Stimulated activated CD4-positive, alpha-beta T cell treated with anti-CD3 and anti-CD28 coated beads, Interleukin-2, amount 100 ng/mL, for 48 hours (primary cell): Measurements from ENCODE around the gene KIAA1755.
"Not testable (repeated sequence)": the region's sequence is repeated elsewhere in the genome, so short reads cannot be mapped to it uniquely, and the experiment has no call there.

Experiments
- DNase-seq, 2 donors: peaks; one replicate each; pipeline ENCODE4 v3.0.0-alpha.2; 2020

KIAA1755 gene

GRCh38 chr20:38258545-38259215 lies 1.9 kb downstream of the KIAA1755 start:
- DNase-seq: no peak

- no peak for DNase-seq
Observed at GRCh38 chr20:38256966-38257365, 3.6 kb downstream of the KIAA1755 start.

GRCh38 chr20:38256021-38256420 lies 4.5 kb downstream of the KIAA1755 start:
- DNase-seq: no peak

GRCh38 chr20:38255393-38255792 lies 5.1 kb downstream of the KIAA1755 start:
- no peak for DNase-seq

GRCh38 chr20:38254621-38255020 lies 5.9 kb downstream of the KIAA1755 start:
- DNase-seq: not testable (repeated sequence)

- no peak for DNase-seq
Observed at GRCh38 chr20:38253571-38253970, 7.0 kb downstream of the KIAA1755 start.

GRCh38 chr20:38252292-38253288 lies 7.9 kb downstream of the KIAA1755 start:
- no peak for DNase-seq

- not testable (repeated sequence) for DNase-seq
Observed at GRCh38 chr20:38251441-38251840, 9.1 kb downstream of the KIAA1755 start.

GRCh38 chr20:38250609-38251008 lies 9.9 kb downstream of the KIAA1755 start:
- no peak for DNase-seq

GRCh38 chr20:38249536-38250310 lies 10.8 kb downstream of the KIAA1755 start:
- DNase-seq: no peak

- DNase-seq: no peak
Observed at GRCh38 chr20:38248133-38248532, 12.4 kb downstream of the KIAA1755 start.

GRCh38 chr20:38247725-38248124 lies 12.8 kb downstream of the KIAA1755 start:
- not testable (repeated sequence) for DNase-seq

- DNase-seq: no peak
Observed at GRCh38 chr20:38247166-38247509, 13.4 kb downstream of the KIAA1755 start.

- DNase-seq: no peak
Observed at GRCh38 chr20:38246357-38247165, 14.0 kb downstream of the KIAA1755 start.

GRCh38 chr20:38245753-38246152 lies 14.8 kb downstream of the KIAA1755 start:
- DNase-seq: no peak

- DNase-seq: no peak
Observed at GRCh38 chr20:38243709-38244020, 16.9 kb downstream of the KIAA1755 start.

GRCh38 chr20:38242848-38243708 lies 17.5 kb downstream of the KIAA1755 start:
- peak; percentile 35 to 37 for DNase-seq

GRCh38 chr20:38241201-38241600 lies 19.3 kb downstream of the KIAA1755 start:
- DNase-seq: no peak

GRCh38 chr20:38239441-38239840 lies 21.1 kb downstream of the KIAA1755 start:
- DNase-seq: no peak

GRCh38 chr20:38238829-38239228 lies 21.7 kb downstream of the KIAA1755 start:
- DNase-seq: no peak

- no peak for DNase-seq
Observed at GRCh38 chr20:38237381-38237780, 23.2 kb downstream of the KIAA1755 start.
